B cell (primary cell): ENCODE measurements around the gene RGL3.

ENCODE experiments used
- EZH2 ChIP-seq: IDR thresholded peaks from 2 replicates; pipeline ENCODE4 v1.6.1; 2012; ENCODE audit warnings: borderline replicate concordance, low read depth, mild to moderate bottlenecking, moderate library complexity, low read length; ENCODE audit not compliant: insufficient read depth, poor library complexity, severe bottlenecking
- TF ChIP-seq, protein P1 (sequence below): fragments of 200-600 bp; IDR thresholded peaks from one replicate; pipeline ENCODE4 v1.8.0; 2022; ENCODE audit warnings: antibody characterized with exemption, mild to moderate bottlenecking

GRCh38 chr19:11361771-11362731 is 57.1 kb downstream of the RGL3 start:
- TF ChIP-seq, protein P1, sequence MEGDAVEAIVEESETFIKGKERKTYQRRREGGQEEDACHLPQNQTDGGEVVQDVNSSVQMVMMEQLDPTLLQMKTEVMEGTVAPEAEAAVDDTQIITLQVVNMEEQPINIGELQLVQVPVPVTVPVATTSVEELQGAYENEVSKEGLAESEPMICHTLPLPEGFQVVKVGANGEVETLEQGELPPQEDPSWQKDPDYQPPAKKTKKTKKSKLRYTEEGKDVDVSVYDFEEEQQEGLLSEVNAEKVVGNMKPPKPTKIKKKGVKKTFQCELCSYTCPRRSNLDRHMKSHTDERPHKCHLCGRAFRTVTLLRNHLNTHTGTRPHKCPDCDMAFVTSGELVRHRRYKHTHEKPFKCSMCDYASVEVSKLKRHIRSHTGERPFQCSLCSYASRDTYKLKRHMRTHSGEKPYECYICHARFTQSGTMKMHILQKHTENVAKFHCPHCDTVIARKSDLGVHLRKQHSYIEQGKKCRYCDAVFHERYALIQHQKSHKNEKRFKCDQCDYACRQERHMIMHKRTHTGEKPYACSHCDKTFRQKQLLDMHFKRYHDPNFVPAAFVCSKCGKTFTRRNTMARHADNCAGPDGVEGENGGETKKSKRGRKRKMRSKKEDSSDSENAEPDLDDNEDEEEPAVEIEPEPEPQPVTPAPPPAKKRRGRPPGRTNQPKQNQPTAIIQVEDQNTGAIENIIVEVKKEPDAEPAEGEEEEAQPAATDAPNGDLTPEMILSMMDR = no peak
- TF ChIP-seq EZH2 = no peak
